GM21717 (cell line): Measurements from ENCODE around the gene ARL5A.

Source experiments
- ATAC-seq: cut with Tn5 transposase; IDR thresholded peaks from one replicate; pipeline ENCODE4 v1.9.1; 2021; ENCODE audit warnings: mild to moderate bottlenecking, moderate library complexity; ENCODE audit not compliant: unreplicated experiment

Gene ARL5A

DNA sequence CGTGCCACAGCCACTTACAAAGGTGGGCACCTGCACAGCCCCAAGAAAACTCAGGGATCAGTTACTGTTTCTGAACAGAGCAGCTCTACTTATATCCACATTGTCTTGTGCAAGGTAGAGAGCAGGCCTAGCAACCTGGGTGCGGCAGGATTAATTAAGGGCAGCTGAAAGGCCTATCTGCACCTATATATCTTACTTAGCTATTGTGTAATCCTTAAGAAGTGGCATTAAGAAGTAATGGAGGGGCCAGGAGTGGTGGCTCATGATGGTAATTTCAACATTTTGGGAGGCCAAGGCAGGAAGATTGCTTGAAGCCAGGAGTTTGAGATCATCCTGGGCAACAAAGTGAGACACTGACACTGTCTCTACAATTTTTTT is 12.8 kb upstream of the ARL5A start:
- ATAC-seq: no peak

DNA sequence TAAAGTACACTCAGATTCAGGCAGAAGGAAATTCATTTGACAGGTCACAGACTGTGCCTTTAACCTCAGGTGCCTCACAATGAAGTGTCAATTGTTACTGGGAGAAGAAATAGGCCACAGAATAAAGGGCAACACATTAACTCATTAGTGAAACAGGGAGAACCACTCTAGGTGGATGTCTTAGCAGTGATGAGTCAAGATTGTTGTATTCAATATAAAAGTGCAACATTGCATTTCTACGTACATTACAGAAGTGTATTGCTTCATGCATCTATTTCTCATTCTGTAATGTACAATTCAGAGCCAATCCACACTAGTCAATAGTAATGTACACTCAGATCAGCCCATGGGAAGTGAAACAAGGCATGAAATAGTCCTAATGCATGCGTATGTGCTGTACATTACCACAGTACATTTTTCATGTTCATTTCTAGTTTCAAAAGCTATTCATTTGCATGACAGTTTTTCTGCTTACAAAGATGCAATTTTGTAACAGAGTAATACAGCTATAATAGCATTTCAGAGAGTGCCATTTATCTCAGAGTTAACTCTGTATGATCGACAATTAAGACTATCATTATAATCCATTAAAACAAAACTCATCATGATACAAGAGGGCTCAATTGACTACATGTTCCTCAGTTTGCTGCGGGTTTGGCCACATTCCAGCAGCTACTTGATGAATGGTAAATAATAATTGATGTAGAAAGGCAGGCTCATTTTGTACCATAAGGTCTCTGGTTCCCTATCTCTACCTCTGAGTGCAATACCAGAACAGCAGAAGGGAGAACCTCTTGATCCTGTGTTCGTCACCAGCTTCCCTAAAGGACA is 12.2 kb upstream of the ARL5A start:
- ATAC-seq: peak; percentile 98

DNA sequence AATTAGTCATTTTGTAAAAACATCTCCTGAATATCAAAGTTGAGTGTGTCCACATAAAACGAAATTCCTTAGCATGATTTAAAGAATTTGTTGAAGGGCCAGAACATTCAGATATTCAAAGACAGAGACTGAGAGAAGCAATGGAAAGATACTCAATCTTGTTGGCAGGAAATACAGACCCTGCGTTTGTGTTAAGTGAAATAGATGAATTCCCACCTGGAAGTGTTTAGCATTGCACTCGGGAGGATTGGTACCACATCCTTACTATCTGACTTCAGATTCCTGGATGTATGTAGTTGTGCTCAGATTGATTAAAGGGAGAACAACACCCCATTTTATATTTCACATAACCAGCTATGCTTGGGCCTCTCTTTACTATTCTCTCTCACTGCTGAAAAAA is 9.7 kb upstream of the ARL5A start:
- no peak for ATAC-seq

DNA sequence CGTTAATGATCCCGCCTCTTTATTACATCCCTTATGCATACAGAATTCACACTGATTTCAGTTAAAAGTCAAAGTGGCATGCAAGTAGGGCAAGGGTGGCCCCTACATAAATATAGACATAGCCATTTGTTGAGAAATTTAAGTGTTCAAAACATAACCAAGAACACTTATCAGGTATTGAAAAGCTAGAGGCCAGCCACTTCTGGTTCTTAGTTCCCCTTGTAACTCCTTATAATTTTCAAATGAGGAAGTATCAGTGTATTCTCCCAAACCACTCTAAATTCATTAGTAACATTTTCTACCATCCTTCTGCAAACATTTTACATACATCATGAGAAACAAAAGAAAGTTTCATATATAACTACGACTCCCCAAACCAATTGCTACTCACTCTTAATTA is 5.8 kb upstream of the ARL5A start:
- ATAC-seq: peak; percentile 56

DNA sequence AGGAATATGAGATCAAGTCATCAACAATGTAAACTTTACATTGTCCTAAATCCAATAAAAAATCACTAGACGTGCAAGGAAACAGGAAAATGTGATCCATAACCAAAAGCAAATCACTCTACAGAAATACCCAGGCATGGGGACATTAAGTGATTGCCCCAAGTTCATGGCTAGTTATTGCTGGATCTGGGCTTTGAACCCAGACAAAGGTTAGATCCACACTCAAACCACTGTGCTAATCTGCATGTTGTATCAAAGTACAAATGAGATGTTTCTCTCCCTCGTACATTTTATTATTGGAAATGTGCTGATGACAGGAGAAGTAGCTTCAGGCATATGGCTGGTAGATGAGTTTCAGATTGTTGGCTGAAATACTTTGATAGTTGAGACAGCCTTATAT is 2.7 kb upstream of the ARL5A start:
- ATAC-seq: no peak

DNA sequence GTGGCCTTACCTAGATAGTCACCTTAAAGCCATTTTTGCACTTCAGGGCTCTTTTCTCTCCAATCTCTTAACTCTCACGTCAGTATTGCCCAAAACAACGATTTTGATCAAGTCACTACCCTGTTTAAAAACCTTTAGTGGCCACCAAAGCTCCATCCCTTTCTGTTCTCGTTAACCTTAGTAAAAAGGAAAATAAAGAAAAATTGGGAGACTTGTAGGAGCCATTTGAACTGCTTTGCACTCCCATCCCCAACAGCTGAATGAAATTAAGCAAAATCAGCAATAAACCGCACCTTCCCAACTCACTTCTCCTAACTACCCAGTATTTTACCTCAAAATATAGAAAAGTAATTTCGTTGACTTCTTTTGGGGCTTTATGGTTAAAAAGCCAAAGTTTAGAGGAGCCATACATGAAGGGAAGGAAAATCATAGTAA is 686 bp upstream of the ARL5A start:
- no peak for ATAC-seq

DNA sequence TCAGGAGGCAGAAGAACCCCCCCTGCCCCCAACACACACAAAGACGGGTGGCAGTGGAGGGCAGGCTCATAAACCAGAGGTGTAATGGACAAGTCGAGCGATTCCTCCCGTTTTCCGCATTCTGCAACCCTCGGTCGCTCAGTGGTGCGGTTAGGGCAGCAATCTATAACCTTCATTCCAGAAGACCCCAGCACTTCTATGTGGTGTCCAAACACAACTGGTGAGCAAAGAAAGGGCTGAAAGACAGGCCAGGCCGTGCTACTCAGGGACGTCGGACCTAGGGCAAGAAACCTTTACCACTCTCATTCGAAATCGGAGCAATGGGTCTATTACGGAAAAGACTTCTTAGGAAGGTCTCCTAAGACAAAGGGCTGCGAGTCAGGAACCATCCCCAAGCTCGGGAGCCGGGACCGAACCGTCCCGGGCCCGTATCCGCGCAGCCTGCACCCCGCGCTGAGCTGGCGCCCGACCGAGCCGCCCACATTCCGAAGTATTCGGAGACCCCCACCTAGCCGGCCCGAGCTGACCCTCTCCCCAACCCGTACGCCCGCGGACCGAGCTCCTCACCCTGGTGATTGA is 568 bp downstream of the ARL5A start:
- ATAC-seq: peak; percentile 28

DNA sequence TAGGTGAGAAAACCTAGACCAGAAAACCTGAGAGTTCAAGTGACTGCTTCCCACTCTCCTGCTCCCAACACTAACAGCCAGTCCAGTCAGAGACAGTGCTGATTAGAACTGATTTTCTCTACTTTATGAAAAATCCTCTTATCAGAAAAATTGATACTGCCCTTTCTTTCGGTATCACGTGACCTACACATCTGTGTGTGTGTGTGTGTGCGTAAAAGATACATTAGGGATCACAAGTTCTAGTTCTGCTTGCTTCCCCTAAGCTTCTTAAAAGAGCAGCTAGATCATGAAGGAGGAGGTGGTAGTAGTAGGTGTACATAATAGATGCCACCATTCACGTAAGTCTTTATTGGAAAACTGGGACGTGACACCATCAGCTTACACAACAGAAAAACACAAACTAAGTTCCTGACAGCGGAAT is 1.5 kb downstream of the ARL5A start:
- no peak for ATAC-seq

DNA sequence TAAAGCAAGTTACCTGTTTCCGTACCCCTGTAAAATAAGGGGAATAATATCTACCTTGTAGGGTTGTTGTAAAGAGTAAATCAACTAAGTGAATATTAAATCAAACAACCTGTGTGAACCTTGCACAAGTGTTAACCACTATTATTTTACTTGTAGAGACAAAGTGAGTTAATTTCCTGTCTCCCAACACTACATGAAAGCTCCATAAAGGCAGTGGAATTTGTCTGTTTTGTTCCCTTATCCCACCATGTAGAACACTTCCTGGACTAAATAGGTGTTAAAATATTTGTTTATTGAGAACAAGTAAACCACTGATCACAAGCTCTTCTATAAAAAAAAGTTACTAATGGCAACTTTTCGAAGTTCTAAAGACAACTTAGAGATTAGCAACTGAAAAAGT is 3.3 kb downstream of the ARL5A start:
- no peak for ATAC-seq

DNA sequence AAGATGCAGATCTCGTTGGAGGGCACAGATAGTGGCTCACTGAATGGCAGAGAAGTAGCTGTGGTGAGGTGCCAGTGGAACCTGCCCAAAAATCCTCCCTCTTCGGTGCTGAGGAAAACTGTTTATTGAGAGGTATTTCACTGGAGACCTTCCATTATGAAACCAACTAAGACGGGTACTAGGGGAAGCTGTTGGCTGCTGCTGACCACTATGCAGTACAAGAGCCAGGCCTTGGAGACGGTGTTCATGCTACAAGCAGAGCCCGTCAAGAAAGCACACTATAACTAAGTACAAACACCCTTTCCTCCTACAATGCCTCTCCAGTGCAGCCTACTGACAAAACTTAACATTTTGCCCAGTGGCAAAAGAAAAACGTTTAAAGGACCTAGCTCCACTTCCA is 4.6 kb downstream of the ARL5A start:
- no peak for ATAC-seq

DNA sequence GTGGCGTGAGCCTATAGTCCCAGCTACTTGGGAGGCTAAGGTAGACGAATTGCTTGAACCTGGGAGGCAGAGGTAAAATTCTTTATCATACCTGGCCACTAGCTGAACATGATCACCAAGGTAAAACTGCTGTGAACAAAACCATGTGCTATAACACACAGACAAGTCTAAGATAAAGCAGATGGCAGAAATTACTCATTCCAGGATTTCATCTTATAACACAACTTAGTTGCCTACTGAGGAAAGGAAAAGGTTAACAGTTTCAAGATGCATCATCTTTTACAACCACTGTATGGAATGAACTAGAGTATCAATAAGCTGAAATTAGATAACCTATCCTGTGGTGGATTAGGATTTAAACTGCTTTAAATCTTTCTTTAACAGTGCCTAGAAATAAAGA is 8.3 kb downstream of the ARL5A start:
- peak; percentile 75 for ATAC-seq

DNA sequence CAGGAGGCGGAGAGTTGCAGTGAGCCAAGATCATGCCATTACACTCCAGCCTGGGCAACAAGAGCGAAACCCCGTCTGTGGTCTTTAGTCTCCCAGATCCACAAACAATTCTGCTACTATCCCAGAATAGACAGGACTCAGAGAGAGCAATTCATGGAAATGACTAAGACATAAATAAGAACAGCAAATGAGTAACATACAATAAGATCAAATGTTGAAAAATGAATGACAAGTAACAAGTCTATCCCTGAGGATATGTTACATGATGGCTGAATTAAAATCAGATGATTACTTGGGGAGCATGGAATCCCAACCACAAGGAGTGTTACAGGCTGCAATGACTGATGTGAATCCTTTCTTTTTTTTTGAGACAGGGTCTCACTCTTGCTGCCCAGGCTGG is 10.3 kb downstream of the ARL5A start:
- no peak for ATAC-seq

DNA sequence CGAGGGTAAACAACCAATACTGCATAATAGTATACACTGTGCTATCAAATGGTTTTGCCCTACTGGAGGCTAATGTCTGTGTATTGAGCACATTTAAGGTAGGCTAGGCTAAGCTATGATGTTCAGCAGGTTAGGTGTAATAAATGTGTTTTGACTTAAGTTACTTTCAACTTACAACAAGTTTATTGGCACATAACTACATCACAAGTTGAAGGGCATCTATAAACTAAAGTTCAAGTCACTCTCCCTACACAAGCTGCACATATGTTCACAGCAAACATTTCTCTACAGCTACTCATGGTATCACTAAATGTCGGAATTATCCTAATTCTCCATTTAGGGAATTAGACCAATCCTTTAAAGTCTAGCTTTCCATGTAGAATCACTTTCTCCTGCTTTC is 11.4 kb downstream of the ARL5A start:
- ATAC-seq: no peak

DNA sequence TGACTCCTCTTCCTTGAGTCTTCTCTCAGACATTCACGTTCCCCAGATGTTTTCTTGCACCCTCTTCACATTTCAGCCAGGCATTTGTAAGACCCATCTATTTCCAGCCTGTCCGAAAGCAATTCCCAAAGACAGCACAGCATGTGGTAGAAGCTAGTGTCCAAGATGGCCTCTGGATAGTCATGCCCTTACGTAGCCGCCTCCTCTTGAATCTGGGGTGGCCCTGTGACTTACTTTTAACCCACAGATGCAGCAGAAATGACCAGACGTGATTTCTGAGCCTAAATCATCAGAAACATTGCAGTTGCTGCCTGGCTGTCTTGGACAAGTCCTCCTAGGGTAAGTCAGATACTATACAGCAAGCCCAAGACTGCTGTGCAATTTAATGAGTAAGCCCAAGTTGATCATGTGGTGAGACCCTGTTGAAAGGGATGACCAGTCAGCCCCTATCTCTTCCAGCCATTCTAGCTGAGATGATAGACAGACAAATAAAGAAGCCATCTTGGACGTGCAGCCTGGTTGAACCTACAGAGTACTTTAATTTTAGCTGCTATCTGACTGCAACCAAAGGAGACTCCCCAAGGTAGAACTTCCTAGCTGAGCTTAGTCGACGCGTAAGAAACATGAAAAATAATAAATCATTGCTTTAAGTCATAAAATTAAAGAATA is 12.3 kb downstream of the ARL5A start:
- ATAC-seq: no peak

DNA sequence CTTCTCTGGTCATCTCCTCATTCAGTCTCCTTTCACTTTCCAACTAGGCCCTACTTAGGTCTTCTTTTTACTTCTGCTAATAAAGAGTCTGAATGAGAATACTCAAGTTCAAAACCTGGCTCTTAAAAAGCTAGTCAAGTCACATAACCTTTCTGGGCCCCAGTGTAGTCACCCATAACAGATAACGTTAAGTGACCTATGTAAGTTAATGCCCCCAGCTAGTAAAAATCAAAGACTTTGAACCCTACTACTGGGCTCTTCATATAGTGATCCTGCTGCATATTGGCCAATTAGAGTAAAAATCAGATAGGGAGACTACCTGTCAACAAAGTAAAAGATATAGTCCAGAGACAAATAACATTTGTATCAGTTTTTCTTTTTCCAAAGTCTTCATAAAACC is 17.7 kb downstream of the ARL5A start:
- ATAC-seq: no peak

DNA sequence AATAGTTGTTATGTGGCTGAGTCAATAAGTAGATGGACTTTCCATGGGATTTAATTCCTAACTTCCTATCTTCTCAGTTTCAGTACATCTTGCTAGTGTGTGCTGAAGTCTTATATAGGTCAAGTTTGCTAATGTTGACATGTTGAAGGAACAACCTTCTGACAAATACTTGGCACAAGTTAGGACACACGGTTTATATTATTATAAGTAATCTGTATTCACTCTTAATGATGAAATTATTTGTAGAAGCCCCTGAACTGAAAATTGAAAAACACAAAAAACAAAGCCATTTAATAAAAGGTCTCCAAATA is 19.2 kb downstream of the ARL5A start:
- ATAC-seq: no peak

DNA sequence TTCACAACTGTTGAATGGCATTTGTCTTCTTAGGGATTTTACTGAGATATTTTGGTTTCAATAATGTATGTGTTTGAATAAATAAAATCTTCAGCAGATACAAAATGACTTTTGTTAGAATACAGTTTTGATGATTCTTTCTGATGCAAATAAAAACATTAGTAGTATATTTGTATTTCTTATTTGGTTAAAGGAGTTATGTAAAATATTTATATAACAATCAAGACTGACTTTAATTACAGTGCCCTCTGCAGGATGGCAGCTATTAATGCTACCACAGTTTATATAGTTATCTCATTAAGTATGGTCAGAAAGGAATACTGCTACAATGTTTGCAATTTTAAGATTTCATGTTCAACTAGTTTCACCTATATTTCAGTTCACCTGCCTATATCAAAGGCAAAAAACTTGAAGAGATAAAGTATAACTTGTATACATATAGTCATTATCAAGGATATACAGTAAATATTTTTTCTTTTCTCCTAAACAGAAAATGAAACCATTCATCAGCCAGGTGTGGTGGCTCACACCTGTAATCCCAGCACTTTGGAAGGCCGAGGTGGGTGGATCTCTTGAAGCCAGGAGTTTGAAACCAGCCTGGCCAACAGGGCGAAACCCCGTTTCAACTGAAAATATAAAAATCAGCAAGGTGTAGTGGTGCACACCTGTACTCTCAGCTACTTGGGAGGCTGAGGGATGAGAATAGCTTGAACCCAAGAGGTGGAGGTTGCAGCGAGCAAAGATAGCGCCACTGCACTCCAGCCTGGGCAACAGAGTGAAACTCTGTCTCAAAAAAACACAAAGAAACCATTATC is 19.8 kb downstream of the ARL5A start:
- no peak for ATAC-seq

DNA sequence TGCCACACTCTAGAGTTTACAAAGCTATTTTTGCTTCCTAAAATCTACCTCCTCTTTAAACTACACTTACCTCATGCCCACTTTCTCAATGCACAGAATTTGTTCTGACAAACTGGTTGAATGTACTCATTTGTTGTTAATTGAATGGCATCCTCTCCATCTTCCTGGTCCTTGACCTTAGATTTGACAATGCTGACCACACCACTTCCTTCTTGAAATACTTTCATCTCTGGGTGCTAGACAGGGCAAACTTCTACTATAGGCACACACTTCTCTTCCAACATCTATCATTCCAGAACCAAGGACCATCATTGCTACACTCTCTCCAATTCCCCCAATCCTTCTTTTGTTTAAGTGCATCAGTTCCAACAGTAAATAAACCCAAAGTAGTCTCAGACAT is 22.3 kb downstream of the ARL5A start:
- no peak for ATAC-seq

DNA sequence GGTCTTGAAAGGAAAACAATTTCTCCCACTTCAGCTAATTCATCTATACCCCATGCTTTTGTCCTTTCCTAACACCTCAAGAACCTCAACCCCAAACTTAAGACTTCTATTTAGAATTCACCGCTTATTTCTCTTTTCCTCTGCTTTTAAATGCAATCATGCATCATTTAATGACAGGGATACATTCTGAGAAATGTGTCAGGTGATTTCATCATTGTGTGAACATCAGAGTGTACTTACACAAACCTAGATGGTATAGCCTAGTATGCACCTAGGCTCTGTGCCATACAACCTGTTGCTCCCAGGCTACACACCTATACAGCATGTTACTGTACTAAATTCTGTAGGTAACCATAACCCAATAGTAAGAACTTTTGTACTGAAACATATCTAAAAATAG is 22.9 kb downstream of the ARL5A start:
- no peak for ATAC-seq

DNA sequence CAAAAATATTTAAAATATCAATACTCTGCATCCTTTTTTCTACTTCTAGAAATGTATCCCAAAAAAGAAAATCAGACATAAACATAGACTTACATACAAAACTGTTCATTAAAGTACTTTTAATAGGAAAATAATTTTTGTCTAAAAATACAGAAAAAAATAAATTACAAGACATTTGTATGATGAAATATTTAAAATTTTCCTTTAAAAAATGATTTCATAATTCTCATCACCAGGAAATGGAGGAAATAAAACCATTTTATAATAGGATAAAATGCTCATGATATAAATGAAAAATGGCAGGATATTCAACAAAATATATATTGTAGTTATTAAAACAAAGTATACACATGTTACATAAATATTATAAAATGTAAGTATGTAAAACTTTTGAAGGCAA is 24.4 kb downstream of the ARL5A start:
- ATAC-seq: no peak

DNA sequence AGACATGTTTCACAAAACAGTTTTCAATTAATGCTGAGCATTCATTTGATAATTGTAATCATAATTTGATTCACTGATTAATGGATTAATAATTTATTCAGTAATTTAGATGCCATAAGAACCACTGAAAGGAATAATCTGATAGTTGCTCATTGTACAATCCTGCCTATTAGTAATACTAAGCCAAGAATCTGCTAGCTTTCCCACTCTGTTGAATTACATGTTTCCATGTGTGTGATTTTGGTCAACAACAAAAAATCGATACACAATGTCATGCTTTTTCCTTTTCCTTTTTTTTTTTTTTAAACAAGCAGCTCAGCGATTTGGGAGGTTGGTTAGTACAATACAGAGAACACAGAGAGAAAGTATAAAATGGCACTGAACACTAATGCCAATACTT is 25.9 kb downstream of the ARL5A start:
- ATAC-seq: no peak

DNA sequence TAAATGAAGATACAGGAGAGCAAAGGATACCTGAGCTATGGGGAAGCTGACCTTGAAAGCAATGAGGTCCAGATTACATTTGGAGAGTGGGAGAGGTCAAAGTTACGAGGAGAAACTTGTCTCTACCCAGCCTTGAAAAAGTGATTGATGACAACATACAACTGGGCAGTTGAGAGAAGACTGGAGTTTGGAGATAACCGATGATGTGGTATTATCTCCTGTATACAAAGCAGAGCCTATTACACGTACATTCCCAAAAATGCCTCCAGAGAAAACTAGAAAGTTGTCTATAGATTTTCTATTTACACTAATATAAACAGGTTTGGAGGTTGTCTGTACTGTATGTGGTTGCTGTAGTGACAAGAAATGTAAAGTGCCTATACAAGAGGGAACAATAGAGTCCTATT is 28.3 kb downstream of the ARL5A start:
- ATAC-seq: no peak
